ENCODE results near the gene NTRK1.

The NTRK1 gene

GRCh38 chr1:156920233-156921052 is 59.8 kb downstream of the NTRK1 start, which contains the start of gene LRRC71:
Gene LRRC71 (plus strand): TSS chr1:156920632. CDS start chr1:156920804, 172 bp downstream.
- Histone ChIP-seq H3K4me3 (ENCODE audit: low read depth, low read length, poor library complexity, severe bottlenecking) (no peak within 1 kb of the TSS), H3K9me3 (ENCODE audit: low read length) (no peaks in the 10 kb centered on the region), H4K20me1 (ENCODE audit: insufficient read depth, low read length) (no peaks in the 10 kb centered on the region), H3K36me3 (ENCODE audit: insufficient read depth, low read length) (no peaks in the 10 kb centered on the region), H3K27me3 (ENCODE audit: insufficient read depth, low read length) (peaks cover 3% of the 10 kb centered on the region; the same call in 1 of the 2 replicates), H3K4me1 (ENCODE audit: insufficient read depth, low read length, severe bottlenecking) (no peaks in the 10 kb centered on the region), H3K9ac (ENCODE audit: low read length) (no peak within 1 kb of the TSS), H2AFZ (ENCODE audit: low read length) (no peak within 1 kb of the TSS), H3K27ac (ENCODE audit: low read depth, low read length, poor library complexity, severe bottlenecking) (no peak within 1 kb of the TSS), H3K9me2 (ENCODE audit: low read depth, low read length) (no peaks in the 10 kb centered on the region), H3K79me2 (ENCODE audit: insufficient read depth, low read length) (no peaks in the 10 kb centered on the region), H3K4me2 (ENCODE audit: low read length) (no peak within 1 kb of the TSS), H3F3A (ENCODE audit: insufficient read depth, low read length) (no peaks in the 10 kb centered on the region)
- no peak for TF ChIP-seq EZH2 (IDR thresholded peaks at IDR 0.05; ENCODE audit: borderline replicate concordance, low read length)
- TF ChIP-seq CTCF (IDR thresholded peaks at IDR 0.05; ENCODE audit: low read length), result peak; percentile 65

- Histone ChIP-seq H2AFZ (ENCODE audit: low read length) (no peak overlapping the region), H3K36me3 (ENCODE audit: insufficient read depth, low read length) (no peaks in the 10 kb centered on the region), H3K9me2 (ENCODE audit: low read depth, low read length) (no peaks in the 10 kb centered on the region), H3F3A (ENCODE audit: insufficient read depth, low read length) (no peaks in the 10 kb centered on the region), H3K4me2 (ENCODE audit: low read length) (no peak overlapping the region), H4K20me1 (ENCODE audit: insufficient read depth, low read length) (no peaks in the 10 kb centered on the region), H3K9me3 (ENCODE audit: low read length) (no peaks in the 10 kb centered on the region), H3K4me3 (ENCODE audit: low read depth, low read length, poor library complexity, severe bottlenecking) (no peak overlapping the region), H3K27ac (ENCODE audit: low read depth, low read length, poor library complexity, severe bottlenecking) (no peak overlapping the region), H3K27me3 (ENCODE audit: insufficient read depth, low read length) (peaks cover 3% of the 10 kb centered on the region; the same call in 1 of the 2 replicates), H3K9ac (ENCODE audit: low read length) (no peak overlapping the region), H3K4me1 (ENCODE audit: insufficient read depth, low read length, severe bottlenecking) (no peaks in the 10 kb centered on the region), H3K79me2 (ENCODE audit: insufficient read depth, low read length) (no peaks in the 10 kb centered on the region)
- TF ChIP-seq CTCF (IDR thresholded peaks at IDR 0.05; ENCODE audit: low read length) (no peak), EZH2 (IDR thresholded peaks at IDR 0.05; ENCODE audit: borderline replicate concordance, low read length) (no peak)
These were observed 60.4 kb downstream of the NTRK1 start for GRCh38 chr1:156921053-156921529.

GRCh38 chr1:156922986-156923669 is 62.5 kb downstream of the NTRK1 start:
- Histone ChIP-seq H3K4me1 (ENCODE audit: insufficient read depth, low read length, severe bottlenecking) (no peaks in the 10 kb centered on the region), H3K9ac (ENCODE audit: low read length) (no peak overlapping the region), H3K36me3 (ENCODE audit: insufficient read depth, low read length) (no peaks in the 10 kb centered on the region), H3K9me3 (ENCODE audit: low read length) (no peaks in the 10 kb centered on the region), H2AFZ (ENCODE audit: low read length) (no peak overlapping the region), H3K4me3 (ENCODE audit: low read depth, low read length, poor library complexity, severe bottlenecking) (no peak overlapping the region), H4K20me1 (ENCODE audit: insufficient read depth, low read length) (no peaks in the 10 kb centered on the region), H3K79me2 (ENCODE audit: insufficient read depth, low read length) (no peaks in the 10 kb centered on the region), H3F3A (ENCODE audit: insufficient read depth, low read length) (no peaks in the 10 kb centered on the region), H3K9me2 (ENCODE audit: low read depth, low read length) (no peaks in the 10 kb centered on the region), H3K27me3 (ENCODE audit: insufficient read depth, low read length) (peaks cover 3% of the 10 kb centered on the region; the same call in 1 of the 2 replicates), H3K27ac (ENCODE audit: low read depth, low read length, poor library complexity, severe bottlenecking) (no peak overlapping the region), H3K4me2 (ENCODE audit: low read length) (no peak overlapping the region)
- no peak for TF ChIP-seq EZH2 (IDR thresholded peaks at IDR 0.05; ENCODE audit: borderline replicate concordance, low read length)
- TF ChIP-seq CTCF (IDR thresholded peaks at IDR 0.05; ENCODE audit: low read length), result no peak
